Ovary (tissue), 3 donors: ENCODE measurements around the gene PARD3.

Source experiments
- CTCF ChIP-seq, 3 donors: fragments of 450-650 bp in 2 of 3; fragments of 200-600 bp in 1 of 3; IDR thresholded peaks; one replicate each; pipeline versions ENCODE4 v1.5.1 to v1.8.0; 2016 to 2022; ENCODE audit warnings: antibody characterized with exemption in 3 of 3, mild to moderate bottlenecking in 1 of 3
- EP300 ChIP-seq: sonication (generic); formaldehyde crosslinking; IDR thresholded peaks from one replicate; pipeline ENCODE4 v1.6.1; 2017; ENCODE audit warnings: antibody characterized with exemption
- donor health status: DM: no; HTN: no; CAD: no.

- no peak for TF ChIP-seq CTCF (IDR thresholded peaks at IDR 0.05)
- TF ChIP-seq EP300: no peak
These were observed 598.6 kb downstream of the PARD3 start for GRCh38 chr10:34216348-34216945.
